NCI-H1092 (cell line): Measurements from ENCODE around the gene IL17REL.
A peak's percentile ranks its signal among the peaks of the same experiment; 100 is the strongest.

ENCODE experiments used
- DNase-seq: peaks from one replicate; lab custom pipeline; 2025; lab: John Stamatoyannopoulos, UW

The IL17REL gene

GRCh38 chr22:50046019-50046415, 33.5 kb upstream of the IL17REL start:
- no peak for DNase-seq

GRCh38 chr22:50045211-50046018, 32.9 kb upstream of the IL17REL start:
- no peak for DNase-seq

- DNase-seq = no peak
These were observed 32.0 kb upstream of the IL17REL start for GRCh38 chr22:50044485-50045118.

- no peak for DNase-seq
These were observed 28.9 kb upstream of the IL17REL start for GRCh38 chr22:50041361-50042065.

- DNase-seq = no peak
These were observed 28.2 kb upstream of the IL17REL start for GRCh38 chr22:50040717-50041116.

- DNase-seq = no peak
These were observed 27.3 kb upstream of the IL17REL start for GRCh38 chr22:50039669-50040443.

- no peak for DNase-seq
These were observed 23.6 kb upstream of the IL17REL start for GRCh38 chr22:50035976-50036724.

- DNase-seq = no peak
These were observed 22.7 kb upstream of the IL17REL start for GRCh38 chr22:50035131-50035881.

- no peak for DNase-seq
These were observed 21.8 kb upstream of the IL17REL start for GRCh38 chr22:50034126-50035081.

GRCh38 chr22:50032941-50033601, 20.5 kb upstream of the IL17REL start:
- DNase-seq = no peak

- no peak for DNase-seq
These were observed 19.7 kb upstream of the IL17REL start for GRCh38 chr22:50032109-50032871.

GRCh38 chr22:50031189-50032091, 18.9 kb upstream of the IL17REL start:
- DNase-seq = no peak

GRCh38 chr22:50030297-50031188, 18.0 kb upstream of the IL17REL start:
- peak; percentile 7 for DNase-seq

GRCh38 chr22:50027639-50028537, 15.3 kb upstream of the IL17REL start:
- DNase-seq = peak; percentile 3

GRCh38 chr22:50025993-50026392, 13.4 kb upstream of the IL17REL start:
- no peak for DNase-seq
